GM18508 (cell line): ENCODE data around the gene ERBB4.
A peak's percentile ranks its signal among the peaks of the same experiment; 100 is the strongest.
"Not testable (repeated sequence)": the region's sequence is repeated elsewhere in the genome, so short reads cannot be mapped to it uniquely, and the experiment has no call there.

Experiments
- ATAC-seq: cut with Tn5 transposase; IDR thresholded peaks from one replicate; pipeline ENCODE4 v1.9.1; 2021; ENCODE audit warnings: moderate number of reproducible peaks; ENCODE audit not compliant: insufficient read depth, unreplicated experiment

ERBB4 gene

GRCh38 chr2:212245880-212246279 lies 292.7 kb downstream of the ERBB4 start:
- no peak for ATAC-seq

GRCh38 chr2:212242724-212243123 lies 295.9 kb downstream of the ERBB4 start:
- no peak for ATAC-seq

GRCh38 chr2:212238152-212238551 lies 300.4 kb downstream of the ERBB4 start:
- ATAC-seq: not testable (repeated sequence)

- ATAC-seq: no peak
Observed at GRCh38 chr2:212237350-212238095, 301.1 kb downstream of the ERBB4 start.

- no peak for ATAC-seq
Observed at GRCh38 chr2:212228743-212229171, 309.8 kb downstream of the ERBB4 start.

GRCh38 chr2:212227755-212228154 lies 310.8 kb downstream of the ERBB4 start:
- ATAC-seq: no peak

- no peak for ATAC-seq
Observed at GRCh38 chr2:212226114-212226513, 312.5 kb downstream of the ERBB4 start.

GRCh38 chr2:212223696-212224095 lies 314.9 kb downstream of the ERBB4 start:
- no peak for ATAC-seq

- peak; percentile 44 for ATAC-seq
Observed at GRCh38 chr2:212213191-212213590, 325.4 kb downstream of the ERBB4 start.

GRCh38 chr2:212208467-212208866 lies 330.1 kb downstream of the ERBB4 start:
- ATAC-seq: no peak

- ATAC-seq: no peak
Observed at GRCh38 chr2:212197776-212198175, 340.8 kb downstream of the ERBB4 start.

GRCh38 chr2:212195626-212196025 lies 343.0 kb downstream of the ERBB4 start:
- ATAC-seq: no peak

GRCh38 chr2:212194396-212194795 lies 344.2 kb downstream of the ERBB4 start:
- no peak for ATAC-seq

GRCh38 chr2:212193803-212194202 lies 344.8 kb downstream of the ERBB4 start:
- no peak for ATAC-seq

- ATAC-seq: no peak
Observed at GRCh38 chr2:212193056-212193455, 345.5 kb downstream of the ERBB4 start.

GRCh38 chr2:212191438-212191837 lies 347.2 kb downstream of the ERBB4 start:
- not testable (repeated sequence) for ATAC-seq

GRCh38 chr2:212186166-212186565 lies 352.4 kb downstream of the ERBB4 start:
- no peak for ATAC-seq

GRCh38 chr2:212181646-212182045 lies 357.0 kb downstream of the ERBB4 start:
- ATAC-seq: no peak

- no peak for ATAC-seq
Observed at GRCh38 chr2:212180408-212181083, 358.1 kb downstream of the ERBB4 start.

- no peak for ATAC-seq
Observed at GRCh38 chr2:212177724-212178123, 360.9 kb downstream of the ERBB4 start.

- no peak for ATAC-seq
Observed at GRCh38 chr2:212176151-212176550, 362.5 kb downstream of the ERBB4 start.
